GM21515 (cell line): ENCODE results near the gene IDH1.
"Not testable (repeated sequence)": the region's sequence is repeated elsewhere in the genome, so short reads cannot be mapped to it uniquely, and the experiment has no call there.

Experiments
- ATAC-seq: cut with Tn5 transposase; IDR thresholded peaks from one replicate; pipeline ENCODE4 v1.9.1; 2021; ENCODE audit not compliant: unreplicated experiment

Gene IDH1

DNA sequence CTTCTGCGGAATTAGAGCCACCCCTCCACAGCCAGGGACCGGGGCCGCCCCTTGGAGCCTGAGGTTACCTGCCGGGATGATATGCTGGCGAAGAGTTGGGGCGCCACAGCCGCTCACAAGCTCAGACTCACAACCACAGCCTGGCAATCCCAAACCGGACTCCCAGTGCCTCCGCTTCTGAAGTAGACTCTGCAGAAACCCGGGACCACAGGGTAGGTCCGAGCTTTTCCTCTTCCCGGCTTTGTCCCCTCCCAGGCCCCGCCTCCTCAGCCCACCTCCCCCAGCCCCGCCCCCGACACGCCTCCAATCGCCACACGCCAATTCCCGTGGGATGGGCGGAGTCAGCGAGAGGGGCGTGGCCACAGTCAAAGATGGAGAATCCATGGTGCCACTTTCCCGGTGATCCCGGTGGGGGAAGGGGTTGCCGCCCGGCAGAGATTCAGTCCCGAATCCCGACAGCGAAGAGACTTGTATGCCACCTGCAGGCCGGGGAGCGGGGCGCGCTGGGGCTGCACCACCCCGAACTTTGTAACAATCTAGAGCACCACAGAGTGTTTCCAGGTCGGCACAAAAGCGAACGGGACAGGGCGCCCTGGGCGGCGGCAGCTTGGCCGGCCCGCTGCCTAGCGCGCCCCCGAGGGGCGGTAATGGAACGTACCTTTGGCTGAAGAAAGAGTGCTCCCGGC is at the start of gene IDH1:
Gene IDH1 (minus strand): TSS at position 201 of the 686 bp plus-strand sequence. CDS start 3,520 bp downstream, outside the sequence.
- peak; percentile 76 for ATAC-seq

DNA sequence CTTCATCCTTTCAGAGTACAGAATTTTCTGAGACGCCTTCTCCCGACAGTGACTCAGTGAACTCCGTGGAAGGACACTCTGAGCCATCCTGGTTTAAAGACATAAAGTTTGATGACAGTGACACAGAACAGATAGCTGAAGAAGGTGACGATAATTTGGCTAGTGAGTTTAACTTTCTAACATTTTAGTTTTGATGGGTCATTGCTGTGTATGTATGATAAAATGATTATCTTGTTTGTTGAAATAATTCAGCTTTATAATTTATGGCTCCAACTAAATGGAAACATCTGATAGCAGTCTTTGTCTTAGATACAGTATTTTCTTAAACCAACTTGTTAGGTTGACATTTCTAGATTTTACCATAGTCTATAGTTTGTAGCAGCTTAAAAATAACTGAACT is 49.3 kb upstream of the IDH1 start:
- ATAC-seq = no peak

DNA sequence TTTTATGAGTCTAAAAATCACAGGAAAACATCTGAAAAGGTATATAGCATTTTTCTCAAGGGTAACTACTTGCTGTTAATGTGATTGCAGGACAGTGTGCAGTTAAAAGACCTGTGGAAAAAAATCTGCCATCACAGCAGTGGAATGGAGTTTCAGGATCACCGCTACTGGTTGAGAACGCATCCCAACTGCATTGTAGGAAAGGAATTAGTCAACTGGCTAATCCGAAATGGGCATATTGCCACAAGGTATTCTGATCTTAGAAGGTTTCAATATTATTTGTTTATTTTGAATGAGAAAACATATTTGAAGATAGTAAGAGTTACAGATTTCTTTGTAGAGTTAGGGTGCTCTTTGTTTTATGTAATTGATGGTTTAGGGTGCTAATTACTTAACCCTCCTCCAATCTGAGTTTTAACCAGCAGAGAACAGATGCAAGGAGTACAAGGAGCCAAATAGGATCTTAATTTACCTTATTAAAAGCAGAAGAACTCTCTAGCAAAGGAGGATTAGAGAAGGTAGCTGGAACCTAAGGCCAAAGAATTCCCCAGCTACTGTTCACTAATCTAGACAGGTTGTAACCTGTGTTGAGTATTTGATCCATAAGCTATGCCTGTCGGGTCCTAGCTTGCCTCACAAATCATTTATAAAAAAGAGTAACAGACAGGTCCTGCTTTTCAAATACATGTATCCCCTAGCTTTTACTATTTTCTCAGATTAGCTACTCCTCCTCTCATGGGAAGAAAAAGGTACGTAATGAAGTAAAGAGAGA is 46.2 kb upstream of the IDH1 start:
- ATAC-seq = no peak

DNA sequence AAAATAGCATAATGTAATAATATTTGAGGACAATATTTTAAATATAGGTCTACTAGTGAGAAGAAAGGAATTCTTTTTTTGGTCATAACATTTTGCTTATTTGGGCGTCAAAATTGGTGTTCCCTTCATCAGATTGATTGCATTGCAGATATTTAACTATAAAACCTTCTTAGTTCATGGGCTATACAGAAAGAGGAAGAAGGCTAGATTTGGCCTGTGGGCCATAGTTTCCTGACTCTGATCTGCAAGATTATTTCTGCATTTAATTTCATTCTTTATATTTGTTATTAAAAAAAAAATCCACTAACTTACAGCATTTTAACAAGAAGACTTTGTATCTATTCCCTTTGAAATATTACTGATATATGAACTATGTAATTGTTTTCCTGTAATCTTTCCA is 43.1 kb upstream of the IDH1 start:
- ATAC-seq = no peak

DNA sequence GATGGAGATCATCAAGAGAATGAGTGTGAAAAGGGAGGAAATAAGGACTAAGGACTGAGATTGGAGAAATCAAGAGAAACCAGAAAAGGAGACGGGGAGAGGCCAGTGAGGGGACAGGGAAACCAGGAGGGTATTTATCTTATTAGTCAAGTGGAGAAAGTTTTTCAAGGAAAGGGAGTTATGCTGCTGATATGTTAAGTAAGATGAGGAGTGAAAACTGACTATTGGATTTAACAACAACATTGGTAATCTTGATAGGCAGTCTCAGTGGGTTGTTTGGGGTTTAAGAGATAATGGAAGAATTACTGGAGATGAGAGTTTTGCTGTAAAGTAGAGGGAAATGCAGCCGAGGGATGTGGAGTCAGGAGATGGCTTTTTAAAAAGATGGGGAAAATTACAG is 41.7 kb upstream of the IDH1 start:
- no peak for ATAC-seq

DNA sequence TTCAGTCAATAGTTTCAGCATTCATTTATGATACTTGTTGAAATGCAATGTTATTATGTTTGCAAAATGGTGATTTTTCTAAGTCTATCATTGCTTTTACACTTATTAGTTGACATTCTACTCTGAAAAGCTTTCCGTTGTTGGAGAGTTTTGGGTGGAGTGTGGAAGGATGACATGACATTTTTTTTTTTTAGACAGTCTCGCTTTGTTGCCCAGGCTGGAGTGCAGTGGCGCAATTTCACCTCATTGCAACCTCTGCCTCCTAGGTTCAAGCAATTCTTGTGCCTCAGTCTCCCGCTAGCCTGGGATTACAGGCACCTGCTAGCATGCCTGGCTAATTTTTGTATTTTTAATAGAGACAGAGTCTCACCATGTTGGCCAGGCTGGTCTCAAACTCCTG is 41.0 kb upstream of the IDH1 start:
- ATAC-seq = no peak

DNA sequence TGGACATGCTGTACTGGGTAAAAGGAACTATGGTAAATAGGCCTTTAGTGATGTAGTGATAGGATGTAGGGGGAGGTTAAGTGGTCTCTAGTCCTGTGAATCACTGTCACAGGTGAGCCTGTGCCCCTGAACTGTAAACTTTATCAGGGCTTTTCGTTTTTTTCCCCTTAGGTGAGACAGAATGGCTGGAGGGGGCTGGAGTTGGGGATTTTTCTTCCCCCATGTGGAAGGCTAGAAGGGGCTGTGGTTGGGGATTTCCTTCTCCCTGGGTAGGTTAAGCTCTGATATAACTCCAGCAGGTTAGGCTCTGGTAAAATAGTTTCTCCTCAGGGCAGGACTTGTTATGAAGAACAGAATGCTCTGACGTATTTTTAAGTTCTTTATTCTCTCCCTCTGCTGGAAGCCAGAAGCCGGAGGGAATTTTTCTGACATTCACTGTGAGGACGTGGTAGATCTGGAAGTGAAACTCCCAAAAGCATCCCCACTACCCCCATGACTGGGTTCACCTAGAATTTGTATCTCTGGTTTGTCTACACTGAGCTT is 39.7 kb upstream of the IDH1 start:
- peak; percentile 66 for ATAC-seq

DNA sequence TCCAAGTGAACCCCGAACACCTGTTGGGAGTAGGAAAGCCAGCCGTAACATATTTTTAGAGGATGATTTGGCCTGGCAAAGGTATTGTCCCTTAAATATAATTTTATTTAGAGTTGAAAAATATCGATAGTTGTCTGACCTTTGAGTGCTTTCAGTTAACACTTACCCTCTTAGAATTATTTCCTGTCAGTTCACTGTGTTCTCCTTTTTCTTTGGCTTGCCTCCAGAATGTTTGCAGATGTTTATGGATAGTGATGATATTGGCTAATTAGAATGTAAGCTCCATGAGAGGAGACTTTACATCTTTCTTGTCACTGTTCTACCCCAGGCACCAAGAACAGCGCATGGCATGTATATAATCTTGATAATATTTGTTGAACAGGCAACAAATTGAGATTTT is 31.0 kb upstream of the IDH1 start:
- ATAC-seq = no peak

DNA sequence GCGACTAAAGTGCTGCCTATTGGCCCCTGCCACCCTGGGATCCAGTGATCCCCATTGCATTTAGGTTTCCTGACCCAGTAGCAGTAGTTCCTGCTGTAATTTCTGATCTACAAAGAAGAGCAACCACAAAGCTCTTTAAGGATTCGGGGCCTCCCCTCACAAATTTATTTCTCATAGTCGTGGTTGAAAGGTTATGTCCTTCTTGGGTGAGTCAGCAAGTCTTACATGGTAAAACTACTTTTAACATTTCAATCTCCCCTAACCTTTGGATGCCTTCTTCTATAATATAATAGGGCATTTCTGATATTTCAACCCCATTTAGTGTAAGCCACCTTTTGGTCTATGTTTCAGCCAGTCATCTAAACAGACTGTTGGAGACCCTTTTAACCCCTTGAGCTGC is 26.1 kb upstream of the IDH1 start:
- ATAC-seq = peak; percentile 53

DNA sequence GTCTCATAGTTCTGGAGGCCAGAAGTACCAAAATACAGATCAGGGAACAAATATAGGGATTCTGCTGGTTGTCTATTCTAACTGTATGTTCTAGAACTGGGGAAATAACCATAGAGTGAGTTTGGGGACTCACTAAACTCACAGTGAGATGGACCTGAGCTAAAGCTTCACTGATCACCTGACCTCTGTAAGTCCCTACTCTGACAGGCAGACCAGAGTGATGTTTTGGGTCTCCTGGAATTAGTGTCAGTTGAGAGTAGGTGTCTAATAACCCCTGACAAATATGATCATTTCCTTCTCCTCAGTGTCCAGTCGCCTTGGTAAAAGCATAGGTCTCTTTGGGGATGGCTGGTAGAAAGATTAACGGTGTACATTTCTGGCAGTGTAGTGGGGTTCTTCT is 25.4 kb upstream of the IDH1 start:
- peak; percentile 6 for ATAC-seq

DNA sequence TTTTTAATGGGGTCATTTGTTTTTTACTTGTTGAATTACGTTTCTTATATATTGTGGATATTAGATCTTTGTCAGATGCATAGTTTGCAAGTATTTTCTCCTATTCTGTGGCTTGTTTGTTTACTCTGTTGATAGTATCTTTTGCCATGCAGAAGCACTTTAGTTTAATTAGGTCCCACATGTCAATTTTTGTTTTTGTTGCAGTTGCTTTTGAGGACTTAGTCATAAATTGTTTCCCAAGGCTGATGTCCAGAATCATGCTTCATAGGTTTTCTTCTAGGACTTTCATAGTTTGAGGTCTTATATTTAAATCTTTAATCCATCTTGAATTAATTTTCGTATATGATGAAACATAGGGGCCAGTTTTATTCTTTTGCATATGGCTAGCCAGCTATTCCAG is 24.4 kb upstream of the IDH1 start:
- no peak for ATAC-seq

DNA sequence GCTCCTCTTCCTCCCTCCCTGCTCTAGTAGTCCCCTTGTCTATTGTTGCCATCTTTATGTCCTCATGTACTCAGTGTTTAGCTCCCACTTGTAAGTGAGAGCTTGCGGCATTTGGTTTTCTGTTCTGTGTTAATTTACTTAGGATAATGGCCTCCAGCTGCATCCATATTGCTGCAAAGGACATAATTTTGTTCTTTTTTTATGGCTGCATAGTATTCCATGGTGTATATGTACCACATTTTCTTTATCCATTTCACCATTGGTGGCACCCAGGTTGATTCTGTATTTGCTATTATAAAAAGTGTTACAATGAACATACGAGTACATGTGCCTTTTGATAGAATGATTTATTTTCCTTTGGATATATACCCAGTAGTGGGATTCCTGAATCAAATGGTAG is 23.7 kb upstream of the IDH1 start:
- ATAC-seq = no peak

DNA sequence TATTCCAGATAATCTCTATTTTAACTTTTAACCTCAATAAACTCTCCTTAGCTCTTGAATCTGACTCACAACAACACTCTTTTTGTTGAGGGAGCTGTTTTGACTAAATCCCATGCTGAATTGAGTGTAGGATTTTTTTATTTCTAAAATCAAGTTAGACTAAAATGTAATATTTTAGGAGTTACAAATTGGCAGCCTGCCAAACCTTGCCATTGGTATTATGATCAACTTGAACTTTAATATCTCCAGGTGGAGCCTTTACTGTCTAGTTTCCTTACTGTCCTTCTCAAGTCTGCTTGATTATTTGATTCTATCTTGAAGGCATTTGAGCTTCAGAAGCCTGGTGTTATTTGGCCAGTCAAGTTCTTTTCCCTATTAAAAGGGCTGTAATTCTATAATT is 19.9 kb upstream of the IDH1 start:
- no peak for ATAC-seq

DNA sequence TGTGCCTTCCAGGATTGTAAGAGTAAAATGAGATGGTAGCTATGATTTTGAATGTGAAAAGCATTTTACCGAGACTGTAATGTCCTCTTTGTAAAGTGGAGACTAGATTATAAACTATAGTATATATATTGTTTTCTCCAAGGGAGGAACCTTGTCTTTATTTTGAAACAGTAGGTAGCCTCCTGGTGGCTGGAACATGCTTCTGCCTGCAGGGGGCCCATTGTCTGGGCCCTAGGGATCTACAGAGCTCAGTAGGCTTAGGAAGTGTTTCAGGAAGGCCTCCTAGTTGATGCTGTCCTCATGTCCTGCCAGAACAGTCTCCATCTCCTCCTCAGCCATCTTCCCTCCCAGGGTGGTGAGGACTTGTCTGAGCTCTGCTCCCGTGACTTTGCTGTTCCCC is 14.2 kb upstream of the IDH1 start:
- no peak for ATAC-seq

DNA sequence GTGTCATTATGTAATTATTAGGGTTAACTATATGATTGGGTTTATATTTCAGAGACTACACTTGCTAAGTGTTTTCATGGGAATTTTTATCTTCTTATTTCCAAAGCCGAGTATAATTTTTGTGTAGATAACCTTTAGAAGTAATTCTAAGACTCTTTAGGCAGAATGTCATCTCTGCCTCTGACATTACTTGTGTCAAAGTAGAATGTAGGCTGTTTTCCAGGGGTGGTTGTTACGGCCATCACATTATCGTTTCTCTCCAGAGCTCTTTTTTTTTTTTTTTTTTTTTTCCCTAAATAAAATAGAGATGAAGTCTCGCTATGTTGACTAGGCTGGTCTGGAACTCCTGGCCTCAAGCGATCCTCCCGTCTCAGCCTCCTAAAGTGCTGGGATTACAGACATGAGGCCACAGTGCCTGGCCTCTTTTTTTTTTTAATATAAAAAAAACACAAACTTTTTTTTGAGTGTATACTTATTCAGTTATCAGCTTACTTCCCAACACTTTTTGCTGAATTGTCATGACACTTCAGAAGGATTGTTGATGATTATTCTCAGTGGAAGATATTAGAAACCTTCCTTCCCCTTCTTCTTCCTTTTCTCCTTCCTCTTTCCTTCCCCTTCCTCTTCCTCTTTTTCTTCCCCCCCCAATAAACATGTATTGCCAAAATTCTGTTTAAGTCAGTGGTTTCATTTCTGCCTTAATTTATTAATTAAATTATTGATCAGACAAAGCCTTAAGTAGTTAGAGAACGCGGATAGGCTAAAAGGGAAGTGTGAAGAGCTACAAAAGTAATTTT is 13.5 kb upstream of the IDH1 start:
- ATAC-seq = no peak

DNA sequence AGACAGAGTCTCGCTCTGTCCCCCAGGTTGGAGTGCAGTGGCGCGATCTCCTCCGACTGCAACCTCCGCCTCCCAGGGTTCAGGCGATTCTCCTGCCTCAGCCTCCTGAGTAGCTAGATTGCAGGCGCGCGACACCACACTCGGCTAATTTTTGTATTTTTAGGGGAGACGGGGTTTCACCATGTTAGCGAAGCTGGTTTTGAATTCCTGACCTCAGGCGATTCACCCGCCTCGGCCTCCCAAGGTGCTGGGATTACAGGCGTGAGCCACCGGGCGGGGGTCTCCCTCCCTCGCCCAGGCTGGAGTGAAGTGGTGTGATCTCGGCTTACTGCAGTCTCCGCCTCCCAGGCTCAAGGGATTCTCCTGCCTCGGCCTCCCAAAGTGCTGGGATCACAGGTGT is 12.7 kb upstream of the IDH1 start:
- not testable (repeated sequence) for ATAC-seq

DNA sequence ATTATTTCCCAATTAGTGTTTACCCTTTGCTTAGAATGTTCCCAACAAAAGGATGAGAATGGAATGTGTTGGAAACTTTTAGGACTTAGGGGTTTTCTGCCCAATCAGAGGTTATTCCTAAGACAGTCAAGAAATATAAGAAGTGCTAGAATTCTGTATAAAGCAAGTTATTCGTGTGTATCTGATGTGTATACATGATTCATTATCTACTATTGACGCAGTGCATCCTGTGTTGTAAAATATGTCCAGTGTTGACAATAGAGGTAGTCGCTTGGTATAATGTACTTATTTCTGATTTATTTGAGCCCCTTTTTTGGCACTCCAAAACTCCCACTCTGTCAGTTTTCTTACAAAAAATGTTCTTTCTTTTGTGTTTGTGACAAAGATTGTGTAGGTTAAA is 12.1 kb upstream of the IDH1 start:
- no peak for ATAC-seq

DNA sequence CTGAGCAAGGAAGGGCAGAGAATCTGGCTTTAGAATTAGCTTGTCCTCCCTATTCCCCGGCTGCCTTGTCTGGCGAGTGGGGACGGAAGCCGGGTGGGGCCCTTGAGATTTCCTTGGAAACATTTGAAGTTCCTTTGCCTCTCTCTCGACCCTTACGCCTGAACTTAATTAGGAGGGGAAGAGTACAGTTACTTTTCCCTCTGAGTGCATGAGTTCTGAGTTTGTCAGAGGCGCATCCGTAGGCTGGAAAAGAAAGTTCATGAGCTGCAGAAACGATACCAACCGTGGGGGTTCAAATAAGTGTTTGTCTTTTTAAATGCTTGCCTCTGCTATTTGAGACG is 11.7 kb upstream of the IDH1 start:
- ATAC-seq = peak; percentile 8

DNA sequence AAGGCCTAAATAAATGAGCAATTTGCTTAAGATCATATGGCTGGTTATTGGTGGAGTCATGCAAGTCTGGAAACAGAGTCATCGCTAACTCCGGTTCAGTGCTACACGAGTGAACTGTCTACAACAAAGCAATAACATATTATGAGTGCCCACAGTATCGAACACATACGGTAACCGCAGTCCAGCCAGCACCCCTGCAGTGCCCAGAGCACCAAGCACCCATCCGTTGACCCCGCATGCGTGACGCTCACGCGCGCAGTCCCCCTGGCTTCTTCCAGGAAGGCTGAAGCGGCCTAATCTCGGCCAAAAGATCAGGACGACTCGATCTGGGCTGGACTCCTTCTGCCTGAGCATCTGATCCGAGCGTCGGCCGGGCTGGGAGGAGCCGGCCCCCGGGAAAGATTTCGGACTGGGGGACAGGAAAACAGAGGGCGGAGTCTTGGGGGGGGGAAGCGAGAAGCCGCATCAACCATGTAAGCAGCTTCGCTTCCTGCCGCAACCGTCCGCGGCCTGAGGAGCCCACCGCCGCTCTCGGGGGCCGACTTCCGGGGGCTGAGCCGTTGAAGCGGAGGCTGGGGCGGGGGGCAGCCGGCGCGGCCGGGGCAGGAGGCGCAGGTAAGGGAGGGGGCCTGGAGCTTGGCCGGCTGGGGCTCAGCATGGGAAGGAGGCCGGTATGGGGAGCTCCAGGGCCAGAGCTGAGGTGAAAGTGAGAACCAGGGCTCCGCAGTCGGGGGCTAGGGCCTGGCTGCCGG is 11.1 kb upstream of the IDH1 start, which contains the start of gene PIKFYVE:
Gene PIKFYVE (plus strand): TSS at position 455 of the 752 bp plus-strand sequence. CDS start 5,265 bp downstream, outside the sequence.
- ATAC-seq = peak; percentile 85

DNA sequence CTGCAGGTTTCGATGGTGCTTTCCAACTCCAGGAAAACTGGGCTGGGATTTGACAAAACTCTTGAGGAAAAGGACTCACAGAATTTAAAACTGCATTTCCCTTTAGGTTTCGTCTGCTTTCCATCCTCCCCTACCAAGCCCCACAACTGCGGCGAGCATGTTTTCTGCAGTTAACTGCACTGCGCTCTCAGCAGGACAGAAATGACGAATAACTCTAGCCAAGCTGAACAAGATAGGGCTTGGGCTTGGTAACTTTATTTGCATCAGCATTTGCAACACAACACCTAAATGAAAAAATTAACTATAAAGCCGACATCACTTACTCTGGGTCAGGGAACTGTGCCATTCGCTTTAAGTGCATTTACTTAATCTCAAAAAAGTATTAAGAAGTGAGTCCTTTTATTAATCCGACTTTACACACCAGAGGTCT is 10.5 kb upstream of the IDH1 start:
- peak; percentile 44 for ATAC-seq
